ENCODE measurements around the gene NUAK2.

GRCh38 chr1:205346956-205347574 lies 25.5 kb upstream of the NUAK2 start:
- TF ChIP-seq, protein P1, sequence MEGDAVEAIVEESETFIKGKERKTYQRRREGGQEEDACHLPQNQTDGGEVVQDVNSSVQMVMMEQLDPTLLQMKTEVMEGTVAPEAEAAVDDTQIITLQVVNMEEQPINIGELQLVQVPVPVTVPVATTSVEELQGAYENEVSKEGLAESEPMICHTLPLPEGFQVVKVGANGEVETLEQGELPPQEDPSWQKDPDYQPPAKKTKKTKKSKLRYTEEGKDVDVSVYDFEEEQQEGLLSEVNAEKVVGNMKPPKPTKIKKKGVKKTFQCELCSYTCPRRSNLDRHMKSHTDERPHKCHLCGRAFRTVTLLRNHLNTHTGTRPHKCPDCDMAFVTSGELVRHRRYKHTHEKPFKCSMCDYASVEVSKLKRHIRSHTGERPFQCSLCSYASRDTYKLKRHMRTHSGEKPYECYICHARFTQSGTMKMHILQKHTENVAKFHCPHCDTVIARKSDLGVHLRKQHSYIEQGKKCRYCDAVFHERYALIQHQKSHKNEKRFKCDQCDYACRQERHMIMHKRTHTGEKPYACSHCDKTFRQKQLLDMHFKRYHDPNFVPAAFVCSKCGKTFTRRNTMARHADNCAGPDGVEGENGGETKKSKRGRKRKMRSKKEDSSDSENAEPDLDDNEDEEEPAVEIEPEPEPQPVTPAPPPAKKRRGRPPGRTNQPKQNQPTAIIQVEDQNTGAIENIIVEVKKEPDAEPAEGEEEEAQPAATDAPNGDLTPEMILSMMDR (conservative IDR thresholded peaks at IDR 0.05): no peak
- TF ChIP-seq ZFX (IDR thresholded peaks at IDR 0.05): no peak
